Retinal pigment epithelial cell (primary cell): Measurements from ENCODE around the gene SYT9.

Experiments used
- DNase-seq: peaks from one replicate; pipeline ENCODE4 v3.0.0-alpha.2; 2010; ENCODE audit warnings: low read depth
- H3K4me3 ChIP-seq: 2 replicates; pipeline ENCODE4 v1.5.1; 2011; ENCODE audit warnings: mild to moderate bottlenecking, low read length, control low read depth, moderate library complexity
- TF ChIP-seq, protein P1 (sequence below): conservative IDR thresholded peaks from 2 replicates; pipeline ENCODE4 v1.5.1; 2011; ENCODE audit warnings: low read depth, low read length, control low read depth, inconsistent platforms

SYT9 gene

DNA sequence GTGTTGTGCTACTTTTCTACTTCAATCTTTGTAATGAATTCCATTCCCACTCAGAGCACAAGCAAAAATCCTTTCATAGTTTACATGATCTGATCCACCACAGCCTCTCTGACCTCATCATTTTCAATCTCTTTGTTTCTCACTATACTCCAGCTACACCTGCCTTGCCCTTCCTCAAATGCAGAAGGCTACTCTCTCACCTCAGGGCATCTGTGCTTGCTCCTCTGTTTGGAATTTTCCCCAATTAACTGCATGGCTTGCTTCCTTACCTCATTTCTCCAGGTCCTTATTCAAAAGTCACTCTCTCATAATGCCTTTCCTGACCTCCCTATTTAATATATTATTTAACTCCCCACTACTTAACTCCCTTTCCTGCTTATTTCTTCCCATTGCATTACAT lies 133.0 kb downstream of the SYT9 start:
- H3K4me3 ChIP-seq: no peak overlapping the region
- TF ChIP-seq, protein P1, sequence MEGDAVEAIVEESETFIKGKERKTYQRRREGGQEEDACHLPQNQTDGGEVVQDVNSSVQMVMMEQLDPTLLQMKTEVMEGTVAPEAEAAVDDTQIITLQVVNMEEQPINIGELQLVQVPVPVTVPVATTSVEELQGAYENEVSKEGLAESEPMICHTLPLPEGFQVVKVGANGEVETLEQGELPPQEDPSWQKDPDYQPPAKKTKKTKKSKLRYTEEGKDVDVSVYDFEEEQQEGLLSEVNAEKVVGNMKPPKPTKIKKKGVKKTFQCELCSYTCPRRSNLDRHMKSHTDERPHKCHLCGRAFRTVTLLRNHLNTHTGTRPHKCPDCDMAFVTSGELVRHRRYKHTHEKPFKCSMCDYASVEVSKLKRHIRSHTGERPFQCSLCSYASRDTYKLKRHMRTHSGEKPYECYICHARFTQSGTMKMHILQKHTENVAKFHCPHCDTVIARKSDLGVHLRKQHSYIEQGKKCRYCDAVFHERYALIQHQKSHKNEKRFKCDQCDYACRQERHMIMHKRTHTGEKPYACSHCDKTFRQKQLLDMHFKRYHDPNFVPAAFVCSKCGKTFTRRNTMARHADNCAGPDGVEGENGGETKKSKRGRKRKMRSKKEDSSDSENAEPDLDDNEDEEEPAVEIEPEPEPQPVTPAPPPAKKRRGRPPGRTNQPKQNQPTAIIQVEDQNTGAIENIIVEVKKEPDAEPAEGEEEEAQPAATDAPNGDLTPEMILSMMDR: no peak
- DNase-seq: no peak

DNA sequence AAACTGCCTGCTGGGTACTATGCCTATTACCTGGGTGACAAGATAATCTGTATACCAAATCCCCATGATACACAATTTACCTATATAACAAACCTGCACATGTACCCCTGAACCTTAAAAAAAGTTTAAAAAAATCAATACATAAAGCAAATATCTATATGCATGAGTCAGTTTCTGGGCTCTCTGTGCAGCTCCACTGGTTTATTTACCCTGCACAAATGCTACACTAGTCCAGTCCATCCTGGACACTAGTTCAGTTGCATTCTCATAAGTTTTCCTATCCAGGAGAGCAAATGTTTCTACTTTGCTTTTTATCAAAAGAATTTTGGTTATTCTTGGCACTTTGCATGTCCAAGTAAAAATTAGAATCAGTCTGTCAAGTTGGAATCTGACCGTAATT lies 133.8 kb downstream of the SYT9 start:
- no peak overlapping the region for H3K4me3 ChIP-seq
- TF ChIP-seq, protein P1: no peak
- DNase-seq: no peak

DNA sequence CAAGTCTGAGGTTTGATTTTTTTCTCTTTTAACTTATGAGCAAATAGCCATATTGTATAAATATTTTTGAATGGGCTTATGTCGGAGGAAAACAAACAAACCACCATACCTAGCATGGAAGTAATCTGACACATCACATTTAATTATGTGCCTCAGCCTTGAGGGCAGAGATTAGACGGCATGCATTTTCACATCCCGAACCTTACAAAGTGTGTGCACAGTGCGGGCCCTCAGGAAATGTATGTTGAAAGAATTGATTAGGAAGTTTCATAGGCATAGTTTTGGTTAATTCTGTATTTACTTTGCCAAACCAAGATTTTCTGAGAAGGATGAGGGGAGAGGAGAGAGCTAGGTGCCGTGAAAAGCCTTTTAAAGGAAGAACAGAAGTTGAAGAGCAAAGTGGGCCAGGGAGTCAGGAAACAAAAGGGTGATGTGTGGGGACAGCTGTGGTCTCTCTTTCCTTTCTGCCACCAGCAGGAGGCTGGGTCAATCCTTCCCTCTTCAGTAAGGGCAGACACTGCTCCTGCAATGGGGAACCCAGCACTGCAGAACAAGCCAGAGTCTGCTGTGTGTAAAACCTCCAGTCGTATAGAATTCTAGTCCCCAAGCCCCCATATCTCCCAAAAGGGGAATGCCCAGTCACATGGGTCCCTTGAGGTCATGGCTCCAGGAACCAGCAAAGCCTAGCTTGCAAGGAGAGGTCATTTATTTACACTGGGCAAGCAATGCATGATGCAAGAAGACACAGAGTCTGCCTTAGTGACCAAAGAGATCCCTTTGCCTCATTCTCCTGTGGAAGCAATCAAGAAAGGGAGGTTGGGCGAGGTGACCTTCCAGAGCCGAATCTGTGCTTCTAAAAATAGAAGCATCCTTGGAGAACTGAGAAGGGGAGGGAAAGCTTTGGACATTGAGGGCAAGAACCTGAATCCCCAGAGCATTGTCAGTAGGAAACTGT lies 162.5 kb downstream of the SYT9 start:
- no peak for DNase-seq
- TF ChIP-seq, protein P1: peak; percentile 4
- no peak overlapping the region for H3K4me3 ChIP-seq

DNA sequence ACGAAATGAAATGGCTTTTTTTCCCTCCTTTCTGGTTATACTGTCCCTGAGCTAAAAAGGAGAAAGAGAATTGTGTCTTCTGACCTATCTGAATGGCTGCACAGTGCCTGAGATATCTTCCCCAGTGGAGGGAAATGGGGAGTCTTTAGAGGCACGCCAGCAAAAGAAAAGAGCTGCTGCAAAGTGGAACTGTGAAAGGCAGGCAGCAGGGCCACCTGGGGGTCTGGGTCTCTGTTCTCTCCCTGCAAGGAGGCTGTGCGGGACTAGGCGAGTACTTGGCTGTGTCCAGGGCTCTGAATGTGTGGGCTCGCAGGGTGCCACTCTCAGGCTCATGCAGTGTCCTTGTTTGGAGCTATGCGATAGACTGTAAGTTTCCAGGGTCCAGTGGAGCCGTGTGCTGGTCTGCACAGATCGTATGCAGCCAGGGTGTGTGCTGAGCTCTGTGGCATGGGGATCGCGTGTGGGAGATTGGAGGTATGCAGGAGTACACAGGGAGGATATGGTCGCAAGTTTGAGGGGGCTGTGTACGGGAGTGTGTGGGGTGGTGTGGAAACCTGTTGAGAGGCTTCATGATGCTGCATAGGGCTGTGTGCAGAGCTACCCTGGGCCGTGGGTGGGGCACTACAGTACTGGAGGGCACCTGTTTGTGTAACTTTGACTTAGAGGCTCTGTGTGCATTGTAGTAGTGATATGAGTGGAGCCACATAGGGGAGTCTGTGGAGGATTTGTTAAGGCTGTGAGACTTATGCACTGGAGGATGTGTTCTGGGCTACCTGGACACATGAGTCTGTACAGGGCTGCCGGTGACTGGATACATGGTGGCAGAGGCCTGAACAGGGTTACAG lies 163.5 kb downstream of the SYT9 start:
- no peak overlapping the region for H3K4me3 ChIP-seq
- TF ChIP-seq, protein P1: no peak
- no peak for DNase-seq

DNA sequence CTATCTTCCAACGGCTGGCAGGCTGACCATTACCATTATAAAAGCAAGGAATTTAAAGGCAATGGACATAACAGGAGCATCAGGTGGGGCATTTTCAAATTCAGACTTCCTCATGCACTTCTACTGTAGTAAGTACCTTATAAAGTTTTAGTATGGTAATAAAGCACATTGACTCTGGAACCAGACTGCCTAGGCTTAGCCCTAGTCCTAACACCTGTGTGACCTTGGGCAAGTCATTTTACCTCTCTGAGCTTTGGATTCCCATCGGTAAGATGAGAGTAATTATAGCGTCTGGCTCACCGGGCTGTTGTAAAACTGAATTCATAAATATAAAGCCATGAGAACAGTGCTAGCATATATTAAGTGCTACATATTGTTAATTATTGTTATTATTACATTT lies 164.4 kb downstream of the SYT9 start:
- no peak overlapping the region for H3K4me3 ChIP-seq
- DNase-seq: no peak
- TF ChIP-seq, protein P1: no peak

DNA sequence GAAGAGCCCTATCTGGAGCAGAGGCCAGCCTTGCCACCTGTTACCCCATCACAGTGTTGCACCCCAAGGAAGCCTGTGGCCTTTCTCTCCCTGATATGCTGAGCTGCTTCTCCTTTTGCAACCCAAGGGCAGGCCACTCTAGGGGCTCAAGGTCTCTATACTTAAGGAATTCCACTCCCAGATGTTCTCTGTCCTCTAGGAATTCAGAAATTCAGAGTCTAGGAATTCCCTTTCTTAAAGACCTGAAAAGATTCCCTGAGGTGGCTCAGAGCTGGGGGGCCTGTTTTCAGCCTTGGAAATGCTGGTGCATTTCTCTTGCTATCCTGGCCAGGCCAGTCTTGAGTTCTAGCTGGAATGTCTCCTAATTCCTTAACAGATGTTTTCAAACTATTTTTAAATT lies 165.6 kb downstream of the SYT9 start:
- no peak overlapping the region for H3K4me3 ChIP-seq
- TF ChIP-seq, protein P1: no peak
- DNase-seq: no peak
